Caki2 (cell line): ENCODE results near the gene COPS2. TPM values are rescaled to one million over a fixed set of nuclear protein-coding genes. Genes with fewer than 3 reads are reported as not detected.

Experiments
- DNase-seq: peaks from one replicate; pipeline ENCODE4 v3.0.0-alpha.2; 2015; ENCODE audit warnings: low read depth
- in situ Hi-C: cut with HindIII; loops from 2 replicates; pipeline ENCODE4 v1.10.0; 2016; ENCODE audit warnings: low sequenced_read_pairs, low pct_unique_long_range_greater_than_20kb, mixed read lengths
- total RNA-seq: library from RNA; depleted of rRNA; stranded (reverse); fragments of >200 nt; shearing (Covaris generic); gene quantifications from 2 replicates; pipeline ENCODE4 v1.2.3, GENCODE V29; 2014; ENCODE audit warnings: low replicate concordance

The COPS2 gene
- total RNA-seq, 1 experiment from 2014 or later = 64.1 TPM

GRCh38 chr15:49168016-49168415 lies 12.6 kb upstream of the COPS2 start:
- DNase-seq = no peak
- in situ Hi-C loops = no loop called here

DNA sequence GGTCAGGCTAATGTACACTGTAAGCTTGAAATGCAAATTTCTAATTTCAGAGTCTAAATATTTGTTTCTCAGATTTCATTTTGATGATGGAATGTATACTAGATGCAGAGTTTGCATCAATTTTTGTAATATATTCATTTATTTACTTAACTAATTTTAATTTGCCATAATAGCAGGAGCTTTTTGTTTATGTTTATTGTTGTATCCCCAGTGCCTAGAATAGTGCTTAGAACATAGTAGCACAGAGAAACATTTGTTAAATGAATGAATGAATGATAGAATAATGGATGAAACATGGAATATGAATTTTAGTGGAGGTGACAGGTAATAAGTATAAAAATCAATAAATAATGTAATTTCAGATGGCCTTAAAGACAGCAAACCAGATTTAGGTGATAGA lies 9.5 kb upstream of the COPS2 start:
- in situ Hi-C loops = no loop called here
- DNase-seq = no peak

- DNase-seq = no peak
- in situ Hi-C loops = no loop called here
Measured at GRCh38 chr15:49163678-49164077, 8.3 kb upstream of the COPS2 start.

DNA sequence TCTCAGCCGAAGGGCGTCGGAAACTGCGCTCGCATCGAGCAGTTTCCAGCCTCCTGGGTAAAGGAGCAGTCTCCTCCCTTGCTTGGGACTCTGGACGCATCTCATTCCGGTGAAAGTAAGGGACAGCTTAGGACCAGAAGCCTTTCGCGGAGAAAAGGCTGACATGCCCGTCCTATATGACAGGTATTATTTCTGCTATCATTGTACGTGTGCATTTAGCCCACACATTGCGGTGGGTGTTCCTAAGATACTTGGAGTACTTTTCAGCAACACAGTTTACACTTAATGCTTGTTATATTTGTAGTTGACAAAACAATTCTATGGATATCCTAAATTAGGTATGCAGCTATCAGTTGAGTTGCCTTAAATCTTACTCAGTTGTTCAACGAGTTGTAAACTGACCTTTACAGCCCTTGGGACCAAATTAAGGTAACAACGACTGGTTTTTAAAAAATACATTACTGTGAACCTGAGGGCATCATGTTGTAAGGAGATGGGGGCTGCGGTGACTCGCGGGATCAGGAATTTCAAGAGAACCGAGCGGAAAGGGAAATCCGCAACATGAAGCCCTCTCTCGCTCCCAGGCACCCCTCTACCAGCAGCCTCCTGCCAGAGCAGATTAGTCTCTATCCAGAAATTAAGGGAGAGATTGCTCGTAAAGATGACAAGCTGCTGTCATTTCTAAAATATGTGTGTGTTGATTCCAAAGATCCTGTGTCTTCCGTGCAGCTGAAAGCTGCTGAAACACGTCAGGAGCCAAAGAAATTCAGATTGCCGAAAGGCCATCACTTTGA lies 632 bp upstream of the COPS2 start:
- DNase-seq = no peak
- in situ Hi-C loops = no loop called here

- in situ Hi-C loops = no loop called here
- no peak for DNase-seq
Measured at GRCh38 chr15:49154799-49155109, 645 bp downstream of the COPS2 start.

DNA sequence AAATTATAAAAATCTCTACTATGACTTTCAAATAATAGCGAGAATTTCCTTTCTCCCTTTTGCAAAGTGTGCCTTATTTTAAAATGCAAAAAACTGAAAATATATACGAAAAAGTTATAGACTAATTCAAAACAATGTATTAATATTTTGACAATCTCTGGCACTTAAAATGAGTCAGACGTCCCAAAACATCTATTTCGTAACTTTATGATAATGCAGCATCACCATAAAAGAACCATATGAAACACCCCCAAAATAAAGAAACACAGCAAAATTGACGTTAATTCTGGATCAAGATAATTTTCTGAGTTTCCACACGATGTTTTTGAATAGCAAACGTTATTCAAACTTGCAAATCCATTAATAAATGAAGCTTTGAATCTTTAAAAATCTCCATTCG lies 1.0 kb downstream of the COPS2 start:
- in situ Hi-C loops = no loop called here
- DNase-seq = no peak

GRCh38 chr15:49152552-49153312 lies 2.7 kb downstream of the COPS2 start:
- in situ Hi-C loops = no loop called here
- DNase-seq = peak; percentile 38

DNA sequence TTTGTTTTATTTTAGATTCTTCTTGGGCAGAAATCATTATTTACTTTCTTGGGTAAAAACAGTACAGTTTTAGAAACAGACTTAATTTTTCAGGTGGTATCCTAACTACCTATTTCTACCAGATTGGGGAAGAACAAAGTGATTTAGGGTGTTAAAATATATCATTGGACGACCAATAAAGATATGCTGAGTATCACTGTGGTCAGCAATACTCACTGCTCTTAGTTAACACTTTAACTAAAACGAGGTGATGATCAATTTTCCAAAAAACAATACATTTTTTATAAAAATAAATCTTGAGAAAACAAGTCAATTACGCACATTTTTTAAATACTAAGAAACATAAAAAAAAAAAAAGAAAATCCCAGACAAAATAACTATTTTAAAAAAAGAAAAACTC lies 3.6 kb downstream of the COPS2 start:
- in situ Hi-C loops = no loop called here

GRCh38 chr15:49148727-49149126 lies 6.7 kb downstream of the COPS2 start:
- in situ Hi-C loops = loop anchor here (25.0 kb wide), 2 partner anchors 111 to 261 kb away; partner anchors contain the start of genes EID1 and SECISBP2L
- no peak for DNase-seq

More for the DNA sequence above, 3.6 kb downstream of the COPS2 start:
- DNase-seq = no peak

DNA sequence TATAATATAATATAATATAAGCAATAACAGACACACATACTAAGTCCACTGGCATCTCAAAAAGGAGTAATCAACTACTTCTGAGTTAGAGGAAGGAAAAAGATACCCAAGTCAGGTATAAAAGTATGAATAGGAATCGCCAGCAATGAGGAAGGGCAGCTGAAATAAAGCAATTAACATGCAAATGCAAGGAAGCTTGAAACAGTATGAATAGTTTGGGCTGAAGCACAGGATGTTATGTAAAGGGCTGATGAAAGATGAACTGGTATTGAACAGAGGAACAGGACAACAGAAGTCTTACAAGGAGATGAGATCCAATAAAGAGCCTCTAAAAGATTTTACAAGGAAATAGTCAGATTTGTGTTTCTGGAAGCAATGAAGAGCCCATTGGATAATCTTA lies 7.1 kb downstream of the COPS2 start:
- no peak for DNase-seq
- in situ Hi-C loops = loop anchor here (25.0 kb wide), 2 partner anchors 111 to 261 kb away; partner anchors contain the start of genes EID1 and SECISBP2L

DNA sequence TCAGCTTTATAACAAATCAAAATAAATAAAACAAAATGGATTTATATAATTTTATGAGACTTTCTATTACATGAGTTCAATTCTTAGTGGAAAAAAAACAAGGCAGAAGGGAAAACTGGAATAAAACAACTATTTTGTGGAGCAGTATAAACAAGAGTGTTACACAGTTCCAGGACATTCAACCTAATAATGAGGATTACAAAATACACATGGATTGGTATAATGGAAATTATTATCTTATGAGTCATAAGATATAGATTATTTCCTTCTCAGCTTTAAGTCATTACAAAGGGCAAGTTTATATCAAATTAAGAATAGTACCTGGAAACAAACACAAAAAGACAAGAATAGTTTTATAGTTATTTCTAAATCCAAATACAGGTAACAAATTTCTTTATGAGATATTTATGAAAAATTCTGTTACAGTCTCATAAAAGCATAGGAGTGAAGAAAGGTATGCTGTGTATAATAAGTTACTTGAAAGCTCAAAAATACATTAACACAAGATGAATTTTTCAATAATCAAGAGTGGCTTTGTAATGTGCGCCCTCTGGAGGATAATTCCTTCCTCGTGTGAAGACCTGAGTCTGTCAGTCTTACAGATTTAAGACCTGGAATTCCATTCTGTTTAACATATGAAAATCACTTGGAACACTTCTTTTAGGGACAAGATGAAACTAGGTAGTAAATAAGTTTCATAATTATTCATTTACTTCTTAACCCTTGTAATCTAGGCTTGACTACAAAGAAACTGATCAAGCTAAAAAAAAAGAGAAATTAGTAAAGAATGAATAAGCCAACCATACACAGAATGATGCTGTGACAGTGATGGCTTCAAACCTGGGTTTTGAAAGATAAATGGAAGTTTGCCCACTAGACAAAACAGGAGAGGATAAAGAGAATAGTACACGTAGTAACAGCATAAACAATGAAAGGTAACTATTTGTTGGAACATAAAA lies 9.5 kb downstream of the COPS2 start:
- peak; percentile 25 for DNase-seq
- in situ Hi-C loops = loop anchor here (25.0 kb wide), 2 partner anchors 109 to 259 kb away; partner anchors contain the start of genes EID1 and SECISBP2L

- DNase-seq = no peak
- in situ Hi-C loops = loop anchor here (25.0 kb wide), 2 partner anchors 101 to 251 kb away; partner anchors contain the start of genes EID1 and SECISBP2L
Measured at GRCh38 chr15:49137861-49138260, 17.5 kb downstream of the COPS2 start.

DNA sequence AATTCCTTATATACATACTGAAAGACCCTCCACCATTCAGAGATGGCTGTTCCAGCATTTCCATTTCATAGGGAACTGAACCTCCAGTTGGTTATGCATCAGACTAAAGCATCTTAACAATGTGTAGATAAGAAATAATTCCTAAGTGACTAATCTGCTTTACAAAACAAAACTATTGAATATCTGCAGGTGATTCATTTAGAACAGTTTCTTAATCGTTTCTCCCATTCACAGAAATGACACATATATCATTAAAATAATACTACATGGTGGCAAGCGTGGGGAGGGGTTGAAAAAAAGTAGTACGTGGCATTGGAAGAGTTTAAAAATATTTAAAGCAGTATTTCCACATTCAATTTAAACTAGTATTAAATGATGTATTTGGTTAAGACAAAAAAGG lies 19.5 kb downstream of the COPS2 start:
- DNase-seq = peak; percentile 79
- in situ Hi-C loops = loop anchor here (25.0 kb wide), 2 partner anchors 99 to 249 kb away; partner anchors contain the start of genes EID1 and SECISBP2L

DNA sequence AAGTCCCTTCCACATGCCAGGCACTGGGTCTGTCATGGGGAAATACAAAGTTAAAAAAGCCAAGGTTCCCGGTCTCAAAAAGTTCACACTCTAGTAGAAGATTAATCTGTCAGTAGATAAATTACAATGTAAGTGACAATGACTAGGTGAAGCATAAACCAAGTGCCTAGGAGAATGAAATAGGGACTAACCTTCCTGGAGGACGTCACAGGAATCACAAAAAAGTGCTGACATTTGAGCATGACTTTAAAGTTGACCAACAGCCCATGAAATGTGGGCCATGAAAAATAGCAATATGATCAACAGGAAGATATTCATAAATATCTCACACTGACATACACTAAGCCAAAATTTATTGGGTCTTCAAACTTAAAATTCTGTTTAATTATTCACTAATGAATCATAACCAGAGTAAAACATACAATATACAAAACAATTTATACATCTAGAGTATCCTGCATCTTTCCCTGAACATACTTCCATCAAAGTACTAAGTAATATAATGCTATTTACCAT lies 20.0 kb downstream of the COPS2 start:
- in situ Hi-C loops = loop anchor here (25.0 kb wide), 2 partner anchors 98 to 248 kb away; partner anchors contain the start of genes EID1 and SECISBP2L
- DNase-seq = peak; percentile 83

- no peak for DNase-seq
- in situ Hi-C loops = loop anchor here (25.0 kb wide), 2 partner anchors 98 to 248 kb away; partner anchors contain the start of genes EID1 and SECISBP2L
Measured at GRCh38 chr15:49134683-49135341, 20.6 kb downstream of the COPS2 start.

DNA sequence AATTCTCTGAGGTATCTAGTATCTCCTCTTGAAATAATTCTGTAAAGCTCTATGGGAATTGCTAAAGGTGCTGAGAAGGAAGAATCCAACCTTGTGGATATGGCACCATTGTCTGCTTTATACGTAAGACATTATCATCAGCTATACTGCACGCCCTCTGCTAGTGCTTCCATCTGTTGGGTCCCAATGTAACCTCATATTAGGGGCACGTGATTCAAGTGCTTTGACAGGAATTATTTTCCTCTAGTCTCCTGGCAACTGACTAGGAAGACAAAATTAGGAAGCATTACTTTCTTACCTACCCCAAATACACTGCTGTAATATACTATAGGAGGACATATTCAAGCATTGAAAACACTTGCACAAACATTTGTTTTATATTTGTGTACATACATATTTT lies 24.0 kb downstream of the COPS2 start:
- no peak for DNase-seq
- in situ Hi-C loops = loop anchor here (25.0 kb wide), 2 partner anchors 94 to 244 kb away; partner anchors contain the start of genes EID1 and SECISBP2L

DNA sequence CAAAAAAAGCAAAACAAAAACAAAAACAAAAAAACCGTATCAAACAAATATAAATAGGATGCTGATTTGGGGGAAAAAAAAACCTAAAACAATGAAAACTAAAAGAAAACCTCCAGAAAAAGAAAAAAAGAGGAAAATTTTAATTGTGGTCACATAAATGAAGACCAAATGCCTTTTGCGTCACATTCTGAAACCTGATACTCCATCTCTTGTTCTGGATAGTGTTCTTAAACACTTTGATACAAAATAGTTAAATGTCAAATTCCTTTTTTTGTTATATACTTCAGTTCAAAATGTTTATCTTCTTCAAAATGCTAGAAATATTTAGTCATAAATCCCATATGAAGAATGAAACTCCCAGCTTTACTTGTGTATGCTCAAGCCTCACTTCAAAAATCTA lies 31.0 kb downstream of the COPS2 start:
- no peak for DNase-seq
- in situ Hi-C loops = no loop called here
